GM21717 (cell line): ENCODE results near the gene LMBRD1.
"Not testable (repeated sequence)": the region's sequence is repeated elsewhere in the genome, so short reads cannot be mapped to it uniquely, and the experiment has no call there.

Experiments
- ATAC-seq: cut with Tn5 transposase; IDR thresholded peaks from one replicate; pipeline ENCODE4 v1.9.1; 2021; ENCODE audit warnings: mild to moderate bottlenecking, moderate library complexity; ENCODE audit not compliant: unreplicated experiment

LMBRD1 gene

GRCh38 chr6:69796642-69797390 is at the start of gene LMBRD1:
Gene LMBRD1 (minus strand): TSS chr6:69797010. CDS start chr6:69796881, 129 bp downstream.
- ATAC-seq = peak; percentile 94

DNA sequence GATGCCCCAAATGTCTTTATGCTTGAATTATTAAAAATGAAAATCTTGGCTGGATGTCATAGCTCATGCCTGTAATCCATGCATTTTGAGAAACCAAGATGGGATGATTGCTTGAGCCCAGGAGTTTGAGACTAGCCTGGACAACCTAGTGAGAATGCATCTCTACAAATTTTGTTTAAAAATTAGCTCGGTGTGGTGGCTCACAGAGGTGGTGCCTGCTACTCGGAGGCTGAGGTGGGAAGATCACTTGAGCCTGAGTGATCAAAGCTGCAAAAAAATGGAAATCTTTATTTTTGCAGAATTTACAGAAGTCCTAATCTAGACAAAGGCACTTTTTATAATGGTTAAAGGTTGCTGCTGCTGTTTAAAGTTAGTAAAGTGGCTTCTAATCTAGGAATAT is 49.5 kb upstream of the LMBRD1 start:
- ATAC-seq = no peak

DNA sequence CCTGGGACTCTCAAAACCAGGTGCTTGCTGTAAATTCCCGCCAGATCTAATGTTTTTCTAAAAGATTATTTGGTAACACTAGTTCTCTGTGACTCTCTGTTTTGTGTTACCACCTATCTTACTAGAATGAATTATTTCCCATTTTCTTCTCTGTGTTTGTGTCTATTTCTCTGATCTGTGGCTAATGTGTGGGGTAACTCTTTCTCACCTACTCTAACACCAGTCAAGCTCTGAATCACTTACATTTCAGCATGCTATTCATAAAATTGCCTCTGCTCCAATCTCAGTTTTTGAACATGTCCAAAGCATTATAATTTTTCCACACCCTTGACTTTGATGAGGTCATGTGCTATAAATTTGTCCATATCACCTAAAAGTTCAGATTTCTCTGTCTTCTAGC is 46.4 kb upstream of the LMBRD1 start:
- no peak for ATAC-seq

- no peak for ATAC-seq
Observed at GRCh38 chr6:69841862-69842261, 45.1 kb upstream of the LMBRD1 start.

- peak; percentile 91 for ATAC-seq
Observed at GRCh38 chr6:69835414-69836179, 38.8 kb upstream of the LMBRD1 start.

GRCh38 chr6:69832558-69832957 is 35.7 kb upstream of the LMBRD1 start:
- ATAC-seq = no peak

- ATAC-seq = no peak
Observed at GRCh38 chr6:69827276-69827893, 30.6 kb upstream of the LMBRD1 start.

GRCh38 chr6:69825904-69826303 is 29.1 kb upstream of the LMBRD1 start:
- ATAC-seq = no peak

DNA sequence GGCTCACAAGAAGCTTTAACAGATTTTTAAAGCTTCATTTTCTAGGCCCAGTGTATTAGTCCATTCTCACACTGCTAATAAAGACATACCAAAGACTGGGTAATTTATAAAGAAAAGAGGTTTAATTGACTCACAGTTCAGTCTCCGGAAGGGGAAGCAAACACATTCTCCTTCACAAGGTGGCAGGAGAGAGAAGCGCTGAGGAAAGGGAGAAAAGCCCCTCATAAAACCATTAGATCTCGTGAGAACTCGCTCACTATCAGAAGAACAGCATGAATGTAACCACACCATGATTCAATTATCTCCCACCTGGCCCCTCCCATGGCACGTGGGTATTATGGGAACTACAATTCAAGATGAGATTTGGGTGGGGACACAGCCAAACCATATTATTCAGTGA is 27.5 kb upstream of the LMBRD1 start:
- not testable (repeated sequence) for ATAC-seq

- no peak for ATAC-seq
Observed at GRCh38 chr6:69820438-69820837, 23.6 kb upstream of the LMBRD1 start.

GRCh38 chr6:69820018-69820417 is 23.2 kb upstream of the LMBRD1 start:
- no peak for ATAC-seq

- ATAC-seq = no peak
Observed at GRCh38 chr6:69819138-69819537, 22.3 kb upstream of the LMBRD1 start.

- no peak for ATAC-seq
Observed at GRCh38 chr6:69818223-69818930, 21.6 kb upstream of the LMBRD1 start.

- ATAC-seq = no peak
Observed at GRCh38 chr6:69817358-69817757, 20.5 kb upstream of the LMBRD1 start.

DNA sequence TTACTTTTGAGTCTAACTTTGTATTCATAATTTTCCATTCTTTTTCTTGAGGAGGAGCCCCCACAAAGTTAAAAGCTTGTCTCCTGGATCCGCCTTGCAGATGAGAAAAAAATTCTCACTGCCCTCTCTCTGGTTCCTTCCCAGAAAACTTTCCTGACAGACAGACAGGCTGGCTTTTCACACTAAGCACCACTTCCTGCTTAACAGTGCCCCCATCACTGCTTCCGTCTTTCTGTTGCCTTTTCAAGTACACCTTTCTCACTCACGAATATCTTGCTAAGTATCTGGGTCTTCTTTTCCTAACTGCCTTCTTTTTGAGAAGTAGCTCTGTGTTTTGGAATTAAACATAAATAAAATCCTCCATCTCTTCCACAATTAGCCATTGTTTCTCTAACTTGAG is 19.8 kb upstream of the LMBRD1 start:
- peak; percentile 48 for ATAC-seq

GRCh38 chr6:69816026-69816425 is 19.2 kb upstream of the LMBRD1 start:
- peak; percentile 85 for ATAC-seq

- peak; percentile 48 for ATAC-seq
Observed at GRCh38 chr6:69813508-69813907, 16.7 kb upstream of the LMBRD1 start.

GRCh38 chr6:69812746-69813427 is 16.1 kb upstream of the LMBRD1 start:
- ATAC-seq = no peak

DNA sequence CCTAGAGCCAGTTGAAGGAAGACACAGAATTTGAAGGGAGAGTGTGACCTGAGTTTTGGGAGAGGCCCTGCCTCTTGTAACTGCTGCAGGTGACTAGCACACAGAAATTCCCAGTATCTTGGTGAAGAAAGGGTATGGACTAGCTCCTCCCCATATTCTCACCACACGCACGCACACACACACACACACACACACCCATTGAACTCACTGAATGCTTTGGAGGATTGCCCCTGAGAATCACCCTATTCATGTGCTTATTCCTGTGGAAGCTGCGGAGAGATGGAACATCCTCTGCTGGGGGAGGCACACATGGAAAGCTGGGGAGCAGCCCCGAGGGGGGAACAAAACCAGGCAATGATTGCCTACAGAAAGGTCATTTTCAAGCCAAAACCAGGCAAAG is 6.2 kb upstream of the LMBRD1 start:
- no peak for ATAC-seq

DNA sequence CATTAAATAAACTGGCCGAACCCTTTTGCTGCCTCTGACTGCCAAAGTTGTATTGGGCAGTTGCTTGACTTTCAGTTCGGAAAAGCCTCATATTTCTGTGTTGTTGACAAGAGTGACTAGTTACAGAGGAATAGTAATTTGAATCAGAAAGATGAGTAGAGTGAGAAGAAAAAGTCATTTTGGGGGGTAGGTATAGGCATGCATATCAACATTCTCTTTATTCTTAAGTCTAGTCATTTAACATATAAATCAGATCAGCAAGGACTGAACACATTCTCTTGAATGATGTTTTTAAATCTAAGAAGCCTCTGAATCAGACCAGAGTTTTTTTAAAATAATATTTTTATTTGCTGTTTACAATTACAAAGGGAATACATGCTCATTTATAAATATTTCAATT is 4.9 kb upstream of the LMBRD1 start:
- no peak for ATAC-seq

- ATAC-seq = no peak
Observed at GRCh38 chr6:69801225-69801624, 4.4 kb upstream of the LMBRD1 start.
